ENCODE measurements around the gene ENO2.

Gene ENO2

DNA sequence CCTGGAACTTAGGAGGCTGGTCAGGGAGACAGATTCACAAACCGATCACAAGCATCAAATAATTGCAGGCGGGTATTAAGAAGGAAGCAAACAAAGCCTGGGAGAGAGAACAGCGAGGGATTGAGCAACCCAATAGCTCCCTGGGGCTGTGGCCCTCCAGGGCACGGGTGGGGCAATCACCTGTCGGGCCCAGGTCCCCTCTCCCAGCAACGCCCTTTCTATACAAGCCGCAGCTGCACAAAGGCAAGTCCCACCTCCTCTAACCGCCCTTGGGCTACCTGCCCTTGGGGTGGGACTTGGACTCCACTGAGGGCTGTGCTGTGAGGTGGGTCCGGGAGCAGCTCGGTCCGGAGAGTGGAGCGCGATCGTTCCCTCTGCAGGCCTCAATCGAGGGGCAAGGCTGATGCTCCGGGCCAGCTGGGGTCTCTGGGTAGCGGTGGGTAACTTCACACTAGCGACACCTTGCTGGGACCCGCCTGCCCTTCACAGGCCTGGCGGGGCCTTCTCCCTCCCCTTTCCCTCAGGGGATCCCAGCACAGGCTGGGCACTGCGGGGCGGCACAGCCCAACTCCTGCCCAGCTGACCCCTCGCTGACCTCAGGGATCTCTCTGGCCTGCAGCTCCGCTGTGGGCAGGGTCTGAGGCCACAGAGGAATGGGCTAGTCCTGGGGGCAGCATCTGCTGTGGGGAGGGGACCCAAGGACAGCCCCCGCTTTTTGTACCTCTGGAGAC lies 48.1 kb downstream of the ENO2 start:
- DNase-seq = no peak

DNA sequence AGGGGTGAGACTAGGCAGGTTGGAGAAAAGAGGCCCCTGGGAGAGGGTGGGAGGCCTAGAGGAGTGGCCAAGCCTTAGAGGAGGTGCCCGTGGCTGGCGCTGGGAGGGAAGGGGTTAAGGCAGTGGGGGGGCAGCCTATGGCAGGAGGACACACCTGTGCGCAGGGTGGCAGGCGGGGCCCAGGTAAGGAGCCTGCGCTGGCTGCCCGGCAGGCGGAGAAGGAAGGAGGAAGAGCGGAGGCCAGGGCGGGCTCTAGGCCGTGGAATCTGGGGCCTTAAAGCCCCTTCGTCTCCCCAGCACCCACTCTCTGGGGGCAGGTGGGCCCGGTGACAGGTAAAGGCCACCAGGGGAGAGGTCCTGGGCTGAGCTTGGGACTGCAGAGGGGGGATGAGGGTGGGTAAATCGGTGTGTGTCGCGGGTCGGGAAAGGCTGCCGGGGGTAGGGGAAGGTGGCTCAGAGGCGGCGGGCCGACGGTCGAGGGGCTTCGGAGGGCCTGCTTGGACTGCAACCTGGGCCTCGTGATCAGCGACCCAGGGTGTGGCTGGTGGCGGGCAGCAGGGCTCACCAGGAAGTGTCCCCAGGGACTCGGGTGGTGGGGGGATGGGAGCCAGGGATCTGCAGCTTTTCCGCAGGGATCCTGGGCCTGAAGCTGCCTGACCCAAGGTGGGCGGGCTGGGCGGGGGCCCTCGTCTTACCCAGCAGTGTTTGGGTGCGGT lies 48.8 kb downstream of the ENO2 start:
- DNase-seq = peak; percentile 33

DNA sequence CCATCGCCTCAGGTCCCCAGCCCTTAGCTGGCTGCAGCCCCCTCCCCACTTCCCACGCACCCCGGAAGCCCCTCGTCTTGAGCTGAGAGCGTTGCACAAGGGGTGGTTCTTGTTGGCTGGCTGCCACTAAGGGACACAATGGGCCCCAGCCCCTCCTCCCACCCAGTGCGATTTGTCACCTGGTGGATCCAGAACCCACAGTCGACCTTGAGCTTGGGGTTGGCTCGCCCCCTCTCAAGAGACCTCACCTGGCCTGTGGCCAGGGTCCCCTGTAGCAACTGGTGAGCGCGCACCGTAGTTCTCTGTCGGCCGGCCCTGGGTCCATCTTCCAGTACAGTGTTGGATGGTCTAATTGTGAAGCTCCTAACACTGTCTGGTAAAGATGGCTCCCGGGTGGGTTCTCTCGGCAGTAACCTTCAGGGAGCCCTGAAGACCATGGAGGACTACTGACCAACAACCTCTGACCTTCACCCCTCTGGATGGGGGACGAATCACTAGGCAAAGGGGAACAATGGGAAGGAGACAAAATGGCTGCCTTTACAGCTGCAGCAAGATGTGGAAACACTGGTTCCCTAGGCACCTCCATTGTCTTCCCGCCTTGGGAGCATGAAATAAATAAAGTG lies 49.5 kb downstream of the ENO2 start:
- no peak for DNase-seq

- DNase-seq = no peak
Measured at GRCh38 chr12:6964605-6965025, 50.2 kb downstream of the ENO2 start.

DNA sequence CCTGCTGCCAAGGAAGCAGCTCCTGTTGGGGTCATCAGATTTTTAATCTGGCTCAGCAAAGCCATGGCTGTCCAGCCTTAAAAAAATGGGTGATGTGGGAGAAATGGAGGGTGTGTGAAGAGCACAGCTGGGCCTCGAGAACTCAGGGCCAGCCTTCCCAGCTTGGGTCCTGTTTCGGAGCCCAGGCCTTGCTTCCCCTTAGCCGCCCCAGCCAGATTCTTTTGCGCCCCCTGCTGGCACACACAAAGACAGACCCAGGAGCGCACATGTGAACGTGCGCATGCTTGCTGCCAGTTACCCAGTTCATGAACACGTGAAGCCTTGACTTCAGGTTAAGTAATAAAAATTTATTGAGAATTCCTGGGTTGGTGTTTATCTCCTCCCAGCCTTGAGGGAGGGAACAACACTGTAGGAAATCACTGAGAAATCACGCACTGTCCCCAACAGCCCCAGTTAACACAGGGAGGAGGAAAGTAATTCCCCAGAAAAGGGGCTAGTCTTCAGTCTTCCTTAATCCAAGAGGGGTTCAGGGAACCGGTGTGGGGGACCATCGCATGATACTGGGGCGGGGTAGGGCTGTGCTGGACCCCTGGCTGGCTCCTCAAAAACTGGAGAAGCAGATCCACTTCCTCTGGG lies 50.8 kb downstream of the ENO2 start:
- peak; percentile 95 for DNase-seq

- no peak for DNase-seq
Measured at GRCh38 chr12:6965714-6966113, 51.3 kb downstream of the ENO2 start.

GRCh38 chr12:6966351-6966750 lies 52.0 kb downstream of the ENO2 start:
- no peak for DNase-seq

DNA sequence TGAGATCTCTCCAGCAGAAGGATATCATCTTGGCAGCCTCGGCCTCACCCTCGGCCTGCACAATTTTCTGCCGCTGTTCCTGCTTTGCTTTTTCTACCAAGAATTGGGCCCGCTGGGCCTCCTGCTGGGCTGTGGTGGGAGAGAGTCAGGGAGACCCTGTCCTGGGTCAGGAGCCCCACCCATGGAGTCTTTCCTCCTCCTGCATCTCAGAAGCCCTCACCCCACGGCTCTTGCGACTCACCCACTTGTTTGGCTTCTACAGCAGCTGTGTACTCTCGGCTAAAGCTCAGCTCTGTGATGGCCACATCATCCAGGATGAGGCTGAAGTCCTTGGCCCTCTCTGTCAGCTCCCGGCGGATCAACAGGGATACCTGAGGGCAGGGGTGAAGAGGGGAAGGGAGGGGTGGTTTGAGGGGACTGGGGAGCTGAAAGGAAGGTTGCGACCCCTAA lies 53.3 kb downstream of the ENO2 start:
- DNase-seq = no peak

- no peak for DNase-seq
Measured at GRCh38 chr12:6968426-6968825, 54.0 kb downstream of the ENO2 start.

- peak; percentile 29 for DNase-seq
Measured at GRCh38 chr12:6970096-6970527, 55.7 kb downstream of the ENO2 start.

All from eye (tissue), 1 donor.